GM13977 (cell line): Measurements from ENCODE around the gene SLC8A2.

Experiments
- DNase-seq: peaks from one replicate; pipeline ENCODE4 v3.0.0; 2012; ENCODE audit warnings: low spot score
- in situ Hi-C: fragments of 300-500 bp; cut with MboI; formaldehyde crosslinking; loops from one replicate; pipeline ENCODE4 v1.12.0; 2022; ENCODE audit warnings: low sequenced_read_pairs, low pct_unique_long_range_greater_than_20kb, mixed read lengths, inconsistent platforms; ENCODE audit not compliant: unreplicated experiment
- TF ChIP-seq, protein P1 (sequence below): IDR thresholded peaks from 2 replicates; pipeline ENCODE4 v1.5.1; 2012; ENCODE audit warnings: mild to moderate bottlenecking, control low read depth; ENCODE audit not compliant: insufficient read depth; ENCODE audit errors: extremely low read depth, missing control alignments

Gene SLC8A2

DNA sequence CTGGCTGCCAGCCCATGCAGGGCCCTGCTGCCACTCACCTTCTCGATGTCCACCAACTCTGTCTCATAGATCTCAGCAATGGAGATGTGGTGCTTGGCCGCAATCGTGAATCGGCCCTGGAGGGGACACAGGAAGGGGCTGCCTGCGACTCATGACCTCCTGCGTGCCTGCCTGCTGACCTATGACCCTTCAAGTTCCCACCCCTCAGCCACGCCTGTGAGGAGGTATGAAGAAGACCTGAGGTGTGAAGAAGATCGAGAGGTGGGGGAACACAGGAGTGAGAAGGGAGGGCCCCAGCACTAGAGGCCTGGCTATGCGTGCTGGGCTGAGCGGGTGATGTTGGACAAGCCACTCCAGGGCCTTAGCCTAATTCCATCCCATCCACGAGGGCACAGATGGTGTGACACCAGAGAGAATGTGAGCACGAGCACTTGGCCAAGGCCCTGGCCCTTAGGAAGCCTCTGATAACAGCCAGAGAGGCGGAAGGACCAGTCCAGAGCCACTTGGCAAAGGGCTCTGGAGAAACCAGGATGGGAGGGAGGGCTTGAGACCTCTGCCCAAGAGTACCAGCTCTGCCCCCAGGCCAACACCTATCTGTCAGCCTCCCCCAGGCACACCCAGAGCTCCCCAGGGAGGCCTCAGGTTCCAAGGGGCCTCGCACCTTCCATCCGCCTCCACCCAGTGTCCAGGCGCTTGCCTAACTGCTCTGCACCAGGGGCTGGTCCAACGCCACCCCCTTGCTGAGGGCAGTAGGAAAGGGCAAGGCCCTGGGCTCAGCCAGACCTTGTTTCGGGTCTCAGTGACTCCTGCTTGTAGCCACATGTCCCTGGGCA, 21.9 kb upstream of the SLC8A2 start:
- in situ Hi-C loops, result no loop called here
- DNase-seq, result no peak
- TF ChIP-seq, protein P1, sequence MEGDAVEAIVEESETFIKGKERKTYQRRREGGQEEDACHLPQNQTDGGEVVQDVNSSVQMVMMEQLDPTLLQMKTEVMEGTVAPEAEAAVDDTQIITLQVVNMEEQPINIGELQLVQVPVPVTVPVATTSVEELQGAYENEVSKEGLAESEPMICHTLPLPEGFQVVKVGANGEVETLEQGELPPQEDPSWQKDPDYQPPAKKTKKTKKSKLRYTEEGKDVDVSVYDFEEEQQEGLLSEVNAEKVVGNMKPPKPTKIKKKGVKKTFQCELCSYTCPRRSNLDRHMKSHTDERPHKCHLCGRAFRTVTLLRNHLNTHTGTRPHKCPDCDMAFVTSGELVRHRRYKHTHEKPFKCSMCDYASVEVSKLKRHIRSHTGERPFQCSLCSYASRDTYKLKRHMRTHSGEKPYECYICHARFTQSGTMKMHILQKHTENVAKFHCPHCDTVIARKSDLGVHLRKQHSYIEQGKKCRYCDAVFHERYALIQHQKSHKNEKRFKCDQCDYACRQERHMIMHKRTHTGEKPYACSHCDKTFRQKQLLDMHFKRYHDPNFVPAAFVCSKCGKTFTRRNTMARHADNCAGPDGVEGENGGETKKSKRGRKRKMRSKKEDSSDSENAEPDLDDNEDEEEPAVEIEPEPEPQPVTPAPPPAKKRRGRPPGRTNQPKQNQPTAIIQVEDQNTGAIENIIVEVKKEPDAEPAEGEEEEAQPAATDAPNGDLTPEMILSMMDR, result no peak

DNA sequence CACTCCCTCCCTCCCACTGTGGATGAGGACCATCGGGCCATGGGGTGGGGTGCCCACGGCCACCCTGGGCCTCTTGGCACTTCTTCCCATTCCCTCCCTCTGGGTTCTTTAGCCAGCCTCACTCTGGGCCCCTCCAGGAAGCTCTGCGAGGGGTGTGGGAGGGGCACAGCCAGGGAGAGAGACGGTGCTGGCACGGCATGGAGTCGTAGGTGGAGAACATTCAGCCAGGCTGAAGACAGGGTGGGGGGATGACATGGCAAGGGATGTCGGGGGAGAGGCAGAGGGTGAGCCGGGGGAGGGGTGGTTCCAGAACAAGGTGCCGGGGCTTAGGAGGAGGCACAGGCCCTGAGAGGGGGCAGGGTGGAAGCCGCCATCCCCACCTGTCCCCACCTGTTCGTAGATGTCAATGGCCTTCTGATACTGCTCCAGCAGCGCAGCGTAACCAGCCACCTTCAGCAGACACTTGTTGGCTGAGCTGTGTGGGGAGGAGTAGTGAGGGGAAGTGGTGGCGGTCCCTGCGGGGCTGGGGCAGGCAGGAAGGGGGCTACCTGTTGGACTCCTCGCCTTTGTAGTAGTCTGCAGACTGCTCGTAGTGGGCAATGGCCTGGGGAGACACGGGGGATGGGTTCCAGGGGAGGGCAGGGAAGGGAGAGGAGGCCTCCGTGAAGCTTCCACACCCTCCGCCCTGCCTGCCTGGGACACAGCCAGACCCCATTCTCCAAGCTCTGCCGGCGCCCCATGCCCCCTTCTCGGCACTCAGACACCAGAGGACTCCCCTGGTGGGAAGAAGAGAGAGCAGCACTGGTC, 21.1 kb upstream of the SLC8A2 start:
- TF ChIP-seq, protein P1, result no peak
- DNase-seq, result no peak
- in situ Hi-C loops, result no loop called here

DNA sequence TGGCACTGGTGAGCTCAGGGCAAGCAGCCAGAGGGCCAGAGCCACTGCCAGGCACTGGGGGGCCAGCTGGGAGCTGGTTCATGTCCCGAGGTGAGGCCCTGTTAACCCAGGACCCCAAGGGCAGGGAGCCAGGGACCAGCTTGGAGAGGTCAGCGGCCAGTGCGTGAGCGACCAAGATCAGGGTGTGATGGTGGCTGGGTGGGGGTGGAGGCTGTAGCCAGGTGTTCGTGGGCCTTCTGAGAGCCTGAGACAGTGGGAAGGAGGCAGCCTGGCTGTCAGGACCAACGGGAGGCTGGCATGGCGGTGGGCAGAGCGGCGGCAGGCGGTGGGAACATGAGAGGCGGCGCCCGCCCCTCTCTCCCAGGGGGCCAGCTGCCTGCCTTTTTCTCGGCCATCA, 20.4 kb upstream of the SLC8A2 start:
- TF ChIP-seq, protein P1, result no peak
- in situ Hi-C loops, result no loop called here
- no peak for DNase-seq

DNA sequence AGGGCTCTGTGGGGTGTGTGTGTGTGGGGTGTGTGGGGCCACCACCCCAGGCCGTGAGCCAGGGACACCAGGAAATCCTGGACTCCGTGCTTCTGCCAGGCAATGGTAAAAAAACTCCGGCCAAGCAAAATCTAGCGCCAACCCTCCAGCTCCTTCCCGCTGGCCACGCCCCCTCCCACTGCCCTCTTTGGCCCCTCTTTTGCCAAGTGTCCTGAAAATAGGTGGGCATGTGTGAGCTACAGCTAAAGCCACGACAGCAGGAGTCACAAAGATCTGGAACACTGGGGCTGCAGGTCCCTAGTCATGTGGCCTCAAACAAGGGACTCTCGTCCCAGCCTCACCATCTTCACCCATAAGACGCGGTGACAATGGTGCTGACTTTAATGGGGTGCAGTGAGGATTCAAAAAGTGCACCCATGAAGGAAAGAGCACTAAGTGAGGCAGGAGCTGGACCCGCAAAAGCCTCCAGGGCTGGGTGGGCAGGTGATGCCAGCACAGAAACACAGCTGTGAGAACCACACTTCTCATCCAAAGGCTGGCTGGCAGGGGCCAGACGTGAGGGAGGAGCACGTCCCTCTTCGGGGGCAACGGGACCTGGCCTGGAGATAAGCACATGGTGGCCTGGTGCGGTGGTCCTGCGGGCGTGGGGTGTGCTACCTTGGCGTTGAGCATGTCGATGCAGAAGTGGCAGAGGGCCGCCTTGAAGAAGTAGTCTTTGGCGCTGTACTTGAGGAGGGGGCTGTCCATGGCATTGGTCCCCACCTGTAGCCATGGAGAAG, 19.9 kb upstream of the SLC8A2 start:
- TF ChIP-seq, protein P1, result no peak
- in situ Hi-C loops, result no loop called here
- no peak for DNase-seq

DNA sequence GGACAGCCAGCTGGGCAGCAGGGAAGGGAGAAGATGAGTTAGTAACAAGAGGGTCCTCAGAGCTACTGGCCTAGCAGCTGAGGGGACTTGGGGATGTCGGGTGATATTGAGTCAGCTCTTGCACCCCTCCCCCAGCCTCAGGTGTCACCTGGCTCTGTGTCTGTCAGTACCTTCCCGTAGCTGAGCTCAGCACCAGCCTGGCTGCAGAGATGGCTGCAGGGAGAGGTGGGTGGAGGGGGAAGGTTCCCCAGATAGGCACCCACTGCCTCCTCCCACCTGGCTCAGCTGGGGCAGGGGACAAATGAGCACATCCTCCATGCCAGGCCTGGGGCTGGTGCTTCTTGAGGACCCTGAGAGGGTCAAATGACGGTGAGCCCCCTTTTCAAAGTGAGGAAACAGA, 19.2 kb upstream of the SLC8A2 start:
- TF ChIP-seq, protein P1, result no peak
- in situ Hi-C loops, result no loop called here
- DNase-seq, result no peak

DNA sequence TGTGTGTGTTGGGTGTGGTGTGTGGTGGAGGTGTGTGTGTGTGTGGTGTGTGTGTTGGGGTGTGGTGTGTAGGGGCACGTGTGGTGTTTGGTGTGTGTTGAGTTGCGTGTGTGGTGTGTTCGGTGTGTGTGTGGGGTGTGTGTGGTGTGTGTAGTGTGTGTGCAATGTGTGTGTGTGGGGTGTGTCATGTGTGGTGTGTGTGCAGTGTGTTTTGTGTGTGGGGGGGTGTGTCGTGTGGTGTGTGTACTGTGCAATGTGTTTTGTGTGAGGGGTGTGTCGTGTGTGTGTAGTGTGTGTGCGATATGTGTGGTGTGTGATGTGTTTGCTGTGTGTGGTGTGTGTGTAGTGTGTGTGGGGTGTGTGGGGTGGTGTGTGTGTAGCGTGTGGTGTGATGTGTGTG, 18.3 kb upstream of the SLC8A2 start:
- TF ChIP-seq, protein P1, result no peak
- in situ Hi-C loops, result no loop called here
- DNase-seq, result no peak
